Uterus (tissue), 2 donors: Measurements from ENCODE around the gene DNTT.

ENCODE experiments used
- CTCF ChIP-seq, 4 experiments: fragments of 200-600 bp in 2 of 4; fragments of 450-650 bp in 2 of 4; sonication (generic) in 2 of 4; IDR thresholded peaks; one replicate each; pipeline ENCODE4 v1.5.1; 2016 to 2019; ENCODE audit warnings: antibody characterized with exemption in 4 of 4, mild to moderate bottlenecking in 2 of 4, moderate library complexity in 1 of 4
- POLR2A ChIP-seq, 2 donors: fragments of 450-650 bp; IDR thresholded peaks; one replicate each; pipeline ENCODE4 v1.6.1; 2016; ENCODE audit warnings: antibody characterized with exemption in 2 of 2, mild to moderate bottlenecking in 1 of 2, moderate library complexity in 1 of 2

GRCh38 chr10:96337106-96337505 is 32.9 kb downstream of the DNTT start:
- TF ChIP-seq CTCF (IDR thresholded peaks at IDR 0.05): no peak
- TF ChIP-seq POLR2A (IDR thresholded peaks at IDR 0.05): no peak
